COLO829 (cell line): ENCODE measurements around the gene CTNND2.
"Not testable (repeated sequence)": the region's sequence is repeated elsewhere in the genome, so short reads cannot be mapped to it uniquely, and the experiment has no call there.

Source experiments
- DNase-seq: peaks from one replicate; pipeline ENCODE4 v3.0.0; 2012; ENCODE audit warnings: low spot score

CTNND2 gene

DNA sequence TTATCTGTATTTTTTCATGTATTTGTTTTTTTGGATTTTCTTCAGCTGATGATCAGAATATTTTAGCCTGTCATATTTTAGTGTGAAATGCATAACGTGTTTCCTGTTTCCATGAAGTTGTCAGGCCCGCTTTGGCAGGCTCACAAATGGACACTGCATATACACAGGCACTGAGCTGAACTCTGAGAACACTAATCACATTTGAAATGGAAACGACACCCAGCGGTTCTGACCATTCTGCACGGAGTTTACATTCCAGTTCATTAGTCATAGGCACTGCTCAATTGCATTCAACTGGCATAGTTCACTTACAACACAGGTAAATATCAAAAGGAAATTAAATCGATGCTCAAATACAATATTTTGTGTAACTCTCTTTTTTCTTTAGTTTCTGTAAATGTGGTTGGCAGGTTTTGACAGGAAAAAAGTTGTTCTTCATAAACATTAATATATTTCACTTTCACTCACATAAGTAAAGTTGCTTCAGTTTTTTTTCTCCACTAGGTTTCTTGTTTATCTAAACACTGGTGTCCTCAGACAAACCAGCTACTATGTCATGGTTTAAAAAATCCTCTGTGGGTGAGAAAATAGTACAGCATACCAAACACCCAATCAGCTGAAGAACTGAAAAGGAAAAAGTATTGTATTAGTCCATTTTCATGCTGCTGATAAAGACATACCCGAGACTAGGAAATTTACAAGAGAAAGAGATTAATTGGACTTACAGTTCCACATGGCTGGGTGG is 584.2 kb downstream of the CTNND2 start:
- DNase-seq, result no peak

DNA sequence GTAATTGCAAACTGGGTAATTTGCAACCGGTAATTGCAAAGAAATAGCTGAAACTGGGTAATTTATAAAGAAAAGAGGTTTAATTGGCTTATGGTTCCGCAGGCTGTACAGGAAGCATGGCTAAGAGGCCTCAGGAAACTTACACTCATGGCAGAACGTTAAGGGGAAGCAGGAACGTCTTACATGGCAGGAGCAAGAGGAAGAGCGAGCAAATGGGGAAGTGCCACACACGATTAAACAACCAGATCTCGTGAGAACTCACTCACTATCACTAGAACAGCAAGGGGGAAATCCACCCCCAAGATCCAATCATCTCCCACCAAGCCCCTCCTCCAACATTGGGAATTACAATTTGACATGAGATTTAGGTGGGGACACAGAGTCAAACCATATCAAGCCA is 590.6 kb downstream of the CTNND2 start:
- DNase-seq, result not testable (repeated sequence)

DNA sequence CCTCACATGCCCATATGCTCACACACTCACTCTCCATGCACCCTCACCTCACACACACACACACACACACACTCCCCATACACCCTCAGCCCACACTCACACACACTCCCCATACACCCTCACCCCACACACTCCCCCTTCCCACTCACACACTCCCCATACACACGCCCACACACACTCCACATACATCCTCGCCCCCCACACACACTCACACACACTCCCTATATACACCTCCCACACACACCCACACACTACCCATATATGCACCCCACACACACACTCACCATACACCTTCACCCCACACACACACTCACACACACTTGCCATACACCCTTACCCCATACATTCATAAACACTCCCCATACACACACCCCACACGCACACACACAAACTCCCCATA is 592.5 kb downstream of the CTNND2 start:
- DNase-seq, result no peak

DNA sequence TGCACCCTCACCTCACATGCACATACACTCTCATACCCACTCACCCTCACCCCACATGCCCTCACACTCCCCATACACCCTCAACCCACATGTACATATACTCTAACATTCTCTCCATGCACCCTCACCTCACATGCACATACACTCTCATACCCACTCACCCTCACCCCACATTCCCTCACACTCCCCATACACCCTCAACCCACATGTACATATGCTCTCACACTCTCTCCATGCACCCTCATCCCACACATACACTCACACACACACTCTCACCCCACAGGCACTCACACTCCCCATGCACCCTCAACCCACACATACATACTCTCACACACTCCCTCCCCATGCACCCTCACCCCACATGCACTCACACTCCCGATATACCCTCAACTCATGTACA is 593.0 kb downstream of the CTNND2 start:
- DNase-seq, result no peak

DNA sequence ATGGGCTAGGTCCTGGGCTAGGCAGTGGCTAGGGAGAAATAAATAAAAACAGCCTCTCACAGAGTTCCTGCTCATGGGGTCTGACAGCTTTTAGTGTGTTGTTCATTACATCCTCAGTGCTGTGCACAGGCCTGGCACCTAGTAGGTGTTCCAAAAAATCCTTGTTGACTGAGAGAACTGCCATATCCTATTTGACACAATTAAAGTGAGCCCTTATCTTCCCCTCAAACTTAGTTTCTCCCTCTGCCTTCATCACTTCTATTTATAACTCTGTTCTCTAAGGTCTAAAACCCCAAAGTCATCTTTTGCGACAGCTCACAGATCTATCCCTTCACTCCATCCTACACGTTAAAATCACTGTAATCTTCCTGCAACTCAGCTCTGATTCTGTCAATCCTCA is 594.1 kb downstream of the CTNND2 start:
- DNase-seq, result no peak

DNA sequence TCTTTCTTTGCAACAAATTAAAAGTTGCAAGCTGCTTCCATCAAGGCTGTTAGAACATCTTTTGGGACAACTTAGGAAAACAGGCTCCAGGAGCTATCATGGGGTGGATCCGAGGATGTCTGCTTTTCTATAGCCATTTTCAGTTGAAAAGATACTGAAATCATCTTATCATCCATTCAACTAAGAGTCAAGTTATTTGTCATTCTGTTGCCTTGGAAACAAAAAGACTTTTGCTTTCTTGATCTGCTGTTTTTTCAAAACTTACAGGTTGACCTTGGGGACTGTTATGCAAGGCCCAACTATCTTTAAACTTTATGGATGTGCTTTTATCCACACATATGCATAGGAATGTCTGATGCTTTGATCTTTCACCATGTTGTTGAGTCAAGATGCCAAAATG is 597.9 kb downstream of the CTNND2 start:
- no peak for DNase-seq

DNA sequence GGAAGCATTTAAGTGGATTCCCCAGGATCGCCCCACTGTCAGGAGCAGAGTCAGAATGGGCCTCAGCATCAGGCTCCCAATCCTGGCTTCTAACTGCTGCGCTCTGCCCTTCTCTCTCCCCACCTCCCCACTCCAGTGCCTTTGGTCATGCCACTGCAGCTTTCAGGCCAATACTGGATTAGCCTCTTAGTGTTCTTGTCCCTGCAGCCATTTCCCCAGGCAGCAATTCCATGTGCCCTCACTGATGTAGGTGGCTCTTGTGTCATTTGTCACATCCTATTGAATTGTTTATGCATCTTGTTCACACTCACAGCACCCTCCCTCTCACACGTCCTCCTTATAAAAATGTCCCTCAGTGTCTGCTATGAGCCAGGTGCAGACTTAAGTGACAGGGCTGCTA is 599.0 kb downstream of the CTNND2 start:
- DNase-seq, result no peak

DNA sequence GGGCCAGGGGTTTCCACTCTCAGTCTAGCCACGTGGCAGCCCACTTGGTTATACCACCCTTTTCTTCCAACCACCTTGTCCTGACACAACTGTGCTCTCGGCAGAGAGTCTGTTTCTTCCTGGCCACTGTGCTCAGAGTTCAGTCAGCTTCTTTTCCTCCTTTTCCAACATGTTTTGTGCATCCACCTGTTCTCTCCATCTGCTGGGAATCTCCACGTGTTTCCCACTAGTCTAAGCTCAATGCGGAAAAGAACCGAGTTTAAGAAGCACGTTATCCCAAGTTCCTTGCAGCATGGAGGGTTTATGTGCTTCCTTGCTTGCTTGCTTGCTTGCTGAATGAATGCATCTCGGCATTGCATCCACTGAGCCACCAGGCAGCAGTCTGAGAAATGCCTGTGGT is 599.6 kb downstream of the CTNND2 start:
- no peak for DNase-seq

DNA sequence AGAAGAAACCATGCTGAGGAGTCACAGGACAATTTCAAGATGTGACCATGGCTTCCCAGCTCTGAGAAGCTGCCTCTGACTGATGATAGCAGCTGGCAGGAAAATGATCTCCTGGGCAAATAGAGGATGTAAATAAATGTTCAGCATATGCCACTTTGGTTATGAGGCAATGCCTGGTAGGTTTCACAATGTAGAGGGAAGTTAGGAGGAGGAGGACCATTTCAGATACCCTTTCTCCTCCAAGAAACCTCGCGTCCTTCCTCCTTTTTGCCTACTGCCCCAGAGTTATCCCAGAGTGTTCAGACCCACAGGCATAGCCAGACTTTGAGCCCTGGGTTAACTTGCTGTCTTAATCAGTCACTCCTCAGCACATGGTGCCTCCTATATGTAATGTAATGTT is 601.6 kb downstream of the CTNND2 start:
- no peak for DNase-seq

DNA sequence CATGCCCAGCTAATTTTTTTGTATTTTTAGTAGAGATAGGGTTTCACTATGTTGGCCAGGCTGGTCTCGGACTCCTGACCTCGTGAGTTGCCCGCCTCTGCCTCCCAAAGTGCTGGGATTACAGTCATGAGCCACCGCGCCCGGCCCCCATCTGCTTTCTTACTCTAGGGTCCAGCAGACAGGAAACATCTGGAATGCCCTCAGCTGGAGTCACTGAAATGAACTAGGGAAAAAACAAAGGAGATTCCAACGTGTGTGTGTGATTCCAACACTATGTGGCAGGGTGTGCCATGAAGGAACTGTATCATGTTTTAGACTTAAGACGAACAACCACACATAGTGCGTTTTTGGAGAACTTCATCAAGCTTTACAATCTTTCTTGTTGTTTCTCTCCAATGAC is 603.1 kb downstream of the CTNND2 start:
- DNase-seq, result no peak

DNA sequence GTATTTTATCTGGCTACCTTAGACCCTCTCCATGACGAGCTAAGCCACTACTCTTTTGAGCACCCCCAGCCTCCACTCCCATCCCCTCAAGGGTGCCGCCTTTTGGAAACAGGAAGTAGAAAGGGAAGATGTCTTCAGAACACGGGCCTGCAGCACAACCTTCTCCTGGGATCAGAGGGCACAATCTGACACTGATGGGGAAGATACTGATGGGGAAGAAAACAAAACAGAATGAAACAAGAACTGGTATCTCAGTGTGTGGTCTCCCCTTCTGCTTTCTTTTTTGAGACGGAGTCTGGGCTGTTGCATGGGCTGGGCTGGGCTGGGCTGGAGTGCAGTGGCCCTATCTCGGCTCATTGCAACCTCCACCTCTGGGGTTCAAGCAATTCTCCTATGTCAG is 603.5 kb downstream of the CTNND2 start:
- no peak for DNase-seq

DNA sequence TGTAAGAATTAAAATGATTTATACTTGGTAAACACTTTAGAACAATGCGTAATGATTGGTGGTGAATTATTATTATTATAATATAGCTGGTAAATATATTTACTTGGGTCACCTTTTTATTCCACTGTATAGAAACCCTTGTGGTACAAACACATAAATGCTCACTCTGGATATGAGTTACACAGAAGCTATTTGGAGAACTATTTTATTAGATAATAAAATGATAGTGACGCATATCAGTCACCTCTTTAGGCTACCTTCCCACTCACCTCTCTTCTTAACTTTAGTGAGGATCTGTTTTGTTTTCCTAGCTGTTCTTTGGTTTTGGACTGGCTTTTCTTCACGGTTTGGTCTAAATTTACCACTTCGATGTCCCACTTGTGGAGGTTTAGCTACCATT is 605.4 kb downstream of the CTNND2 start:
- no peak for DNase-seq

DNA sequence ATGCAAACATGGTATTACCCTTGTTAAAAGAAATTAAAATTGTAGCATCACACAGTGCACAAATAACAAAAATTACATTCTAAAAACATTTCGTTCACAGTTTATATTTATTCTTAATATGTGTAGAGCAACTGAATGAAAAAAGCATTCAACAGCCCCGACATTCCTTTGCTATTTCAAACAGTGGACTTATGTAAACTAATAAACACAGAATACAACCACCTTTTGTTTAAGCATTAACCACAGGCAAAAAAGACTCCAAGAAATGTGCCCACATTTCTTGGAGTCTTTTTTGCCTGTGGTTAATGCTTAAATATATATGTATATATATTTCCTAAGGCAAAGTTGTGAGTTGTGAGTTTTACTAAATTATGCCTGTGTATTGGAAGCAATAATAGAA is 610.7 kb downstream of the CTNND2 start:
- no peak for DNase-seq

DNA sequence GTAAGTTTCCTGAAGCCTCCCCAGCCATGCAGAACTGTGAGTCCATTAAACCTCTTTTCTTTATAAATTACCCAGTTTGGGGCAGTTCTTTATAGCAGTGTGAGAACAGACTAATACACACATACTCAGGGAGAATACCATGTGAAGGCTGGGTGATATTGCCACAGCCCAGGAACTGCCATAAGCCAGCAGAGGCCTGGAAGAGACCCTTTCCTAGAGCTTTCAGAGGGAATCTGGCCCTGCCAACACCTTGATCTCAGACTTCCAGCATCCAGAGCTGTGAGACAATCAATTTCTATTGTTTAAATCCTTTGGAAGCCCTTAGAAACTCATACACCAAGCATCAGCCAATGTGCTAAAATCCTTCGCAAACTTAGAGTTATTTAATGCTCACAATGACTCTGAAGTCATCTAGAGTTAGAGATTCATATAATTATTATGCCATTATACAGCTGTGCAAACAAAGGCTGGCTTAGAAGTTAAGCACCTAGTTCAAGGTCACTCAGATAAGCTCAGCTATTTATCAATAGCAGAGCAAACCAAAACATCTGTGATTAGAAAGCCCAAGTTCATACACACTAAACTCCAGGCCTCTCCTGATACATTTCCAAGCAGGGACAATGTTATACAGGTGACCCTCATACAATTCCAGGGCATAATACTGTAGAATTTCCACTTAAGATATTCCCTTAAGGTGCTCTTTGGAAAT is 611.4 kb downstream of the CTNND2 start:
- no peak for DNase-seq

DNA sequence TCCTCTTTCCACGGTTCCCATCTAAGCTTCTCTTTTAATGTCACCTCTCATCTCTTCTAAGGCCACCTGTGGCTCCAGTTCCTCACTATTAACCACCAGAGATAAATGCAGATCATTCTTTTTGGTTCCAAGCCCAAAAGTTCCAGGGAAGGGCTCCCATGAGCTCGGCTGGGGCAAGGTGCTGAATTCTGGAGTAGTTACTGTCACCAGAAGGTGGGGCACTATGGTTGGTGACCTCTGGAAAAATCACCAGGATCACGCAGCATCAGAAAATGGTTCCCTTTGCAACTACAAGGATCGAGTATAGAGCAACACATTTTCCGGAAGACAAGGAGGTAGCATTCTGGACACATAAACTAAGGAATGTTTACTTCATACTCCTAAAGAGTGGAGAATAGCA is 614.5 kb downstream of the CTNND2 start:
- DNase-seq, result no peak

DNA sequence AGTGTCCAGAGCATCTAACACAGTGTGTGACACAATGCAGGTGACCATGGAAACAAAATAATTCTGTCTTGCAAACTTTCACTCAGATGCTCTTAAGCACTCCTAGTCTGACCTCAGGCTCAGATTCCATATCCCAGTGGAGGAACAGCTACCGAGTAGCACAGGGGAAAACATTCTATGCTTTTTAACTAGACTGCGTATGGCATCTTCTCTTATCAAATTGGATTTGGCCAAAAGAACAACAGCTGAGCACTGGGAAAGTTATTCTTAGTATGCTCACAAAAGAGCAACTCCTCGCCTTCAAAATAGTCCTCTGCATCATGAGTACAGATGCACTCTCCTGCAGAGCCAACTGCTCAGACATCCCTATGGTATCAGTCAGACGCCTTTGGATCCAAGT is 615.0 kb downstream of the CTNND2 start:
- no peak for DNase-seq

DNA sequence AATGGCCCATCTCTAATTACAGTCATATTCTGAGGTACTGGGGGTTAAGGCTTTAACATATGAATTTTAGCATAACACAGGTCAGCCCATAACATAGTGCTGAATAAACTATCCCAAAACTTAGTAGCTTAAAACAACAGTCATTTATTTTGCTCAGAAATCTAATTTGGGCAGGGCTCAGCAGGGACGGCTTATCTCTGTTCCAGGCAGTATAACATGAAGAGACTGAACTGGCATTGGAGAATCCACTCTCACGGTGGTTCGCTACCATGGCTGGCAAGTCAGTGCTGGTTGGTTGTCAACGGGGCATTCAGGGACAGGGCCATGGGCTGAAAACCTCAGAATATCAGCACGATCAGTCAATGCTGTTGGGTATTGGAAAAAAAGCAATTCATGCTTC is 622.4 kb downstream of the CTNND2 start:
- DNase-seq, result no peak

DNA sequence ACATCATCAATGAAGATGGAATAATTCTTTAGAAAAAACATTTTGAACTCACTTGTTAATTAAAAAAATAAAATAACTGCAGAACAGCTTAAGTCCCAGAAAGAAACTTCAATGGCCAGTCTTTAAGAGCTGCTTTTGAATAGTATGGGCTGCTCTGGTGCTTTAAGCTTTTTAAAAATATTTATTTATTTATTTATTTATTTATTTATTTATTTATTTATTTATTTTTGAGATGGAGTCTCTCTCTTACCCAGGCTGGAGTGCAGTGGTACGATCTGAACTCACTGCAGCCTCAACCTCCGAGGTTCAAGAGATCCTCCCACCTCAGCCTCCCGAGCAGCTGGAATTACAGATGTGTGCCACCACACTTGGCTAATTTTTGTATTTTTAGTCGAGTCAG is 626.9 kb downstream of the CTNND2 start:
- no peak for DNase-seq

DNA sequence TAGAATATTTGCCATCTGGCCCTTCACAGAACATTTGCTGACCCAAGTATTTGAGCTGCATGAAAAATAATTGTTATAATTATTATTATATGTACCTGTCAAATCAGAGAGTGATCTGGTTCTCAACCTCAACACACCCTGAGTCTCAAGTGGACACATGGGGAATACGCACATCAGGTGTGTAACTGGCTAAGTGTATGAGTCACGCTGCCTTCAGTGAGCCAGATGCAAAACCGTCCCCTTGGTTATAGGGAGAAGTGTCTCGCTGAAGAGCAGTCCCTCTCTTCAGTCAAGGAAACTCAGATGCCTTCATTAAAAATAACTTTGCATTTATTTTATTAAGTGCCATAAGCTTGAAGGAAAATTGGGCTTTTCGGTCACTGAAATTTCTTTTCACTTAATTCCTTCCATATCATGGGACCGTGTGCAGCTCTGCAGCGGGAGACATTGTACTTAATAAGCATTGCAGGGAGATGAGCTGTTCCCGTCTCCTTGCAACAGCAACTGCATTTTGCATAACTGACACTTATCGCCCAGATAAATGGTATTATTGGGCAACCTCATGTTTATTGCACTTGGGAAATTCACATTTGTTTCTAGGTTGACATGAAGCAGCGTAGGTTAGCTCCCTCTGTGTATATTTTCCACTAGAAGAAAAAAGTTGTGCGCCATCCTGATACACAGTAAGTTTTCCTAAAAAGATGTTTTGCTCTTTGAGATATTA is 630.9 kb downstream of the CTNND2 start:
- DNase-seq, result no peak

DNA sequence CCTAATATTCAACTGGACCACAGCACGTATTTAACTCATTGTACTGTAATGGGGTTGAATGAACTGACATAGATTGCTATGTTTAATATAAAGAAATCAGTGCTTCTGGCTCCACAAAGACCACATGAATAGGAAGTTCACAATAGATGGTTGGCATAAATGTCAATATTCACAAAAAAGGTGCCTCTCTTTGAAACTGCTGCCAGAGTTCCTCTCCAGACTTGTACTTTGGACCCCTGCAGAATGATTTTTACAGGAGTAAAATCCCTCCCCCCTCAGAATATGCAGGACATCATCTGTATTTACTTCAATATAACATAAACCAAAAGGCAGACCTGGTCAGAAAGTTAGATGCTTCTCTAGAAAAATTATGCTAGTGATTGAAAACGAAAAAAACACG is 634.7 kb downstream of the CTNND2 start:
- DNase-seq, result no peak

DNA sequence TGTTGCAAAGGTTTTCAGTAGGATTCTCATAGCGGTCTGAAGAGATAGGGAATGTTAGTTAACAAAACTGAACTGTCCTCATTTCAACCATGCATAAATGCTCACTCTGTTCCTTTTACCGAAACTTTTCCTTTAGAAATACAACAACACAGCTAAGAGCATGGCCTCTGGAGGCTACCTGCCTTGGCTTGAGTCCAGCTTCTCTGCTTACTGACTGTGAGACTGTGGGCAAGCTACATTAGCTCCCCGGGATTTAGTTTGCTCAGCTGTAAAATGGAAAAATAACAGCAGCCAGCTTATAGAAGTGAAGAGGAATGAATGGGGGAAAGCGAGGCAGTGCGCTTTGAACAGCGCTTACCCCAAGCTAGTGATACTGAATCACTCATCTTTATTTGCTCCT is 635.4 kb downstream of the CTNND2 start:
- DNase-seq, result no peak

DNA sequence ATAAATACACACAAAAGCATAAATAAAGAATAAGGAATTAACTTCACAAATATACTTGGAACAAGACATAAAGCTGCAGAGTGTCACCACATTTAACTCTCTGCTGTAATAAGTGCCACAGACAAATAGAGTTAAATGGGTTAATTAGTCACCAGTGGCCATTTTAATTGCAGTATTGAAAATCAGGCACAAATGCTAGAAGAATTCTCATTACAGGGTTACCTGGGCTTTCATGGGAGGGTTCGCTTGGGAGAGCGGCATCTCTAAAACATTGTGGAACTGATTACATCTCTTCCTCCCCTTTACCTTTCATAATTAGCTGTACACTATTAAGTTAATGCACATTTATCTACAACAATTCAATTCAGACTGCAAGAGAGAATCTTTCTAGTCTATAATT is 637.9 kb downstream of the CTNND2 start:
- no peak for DNase-seq

DNA sequence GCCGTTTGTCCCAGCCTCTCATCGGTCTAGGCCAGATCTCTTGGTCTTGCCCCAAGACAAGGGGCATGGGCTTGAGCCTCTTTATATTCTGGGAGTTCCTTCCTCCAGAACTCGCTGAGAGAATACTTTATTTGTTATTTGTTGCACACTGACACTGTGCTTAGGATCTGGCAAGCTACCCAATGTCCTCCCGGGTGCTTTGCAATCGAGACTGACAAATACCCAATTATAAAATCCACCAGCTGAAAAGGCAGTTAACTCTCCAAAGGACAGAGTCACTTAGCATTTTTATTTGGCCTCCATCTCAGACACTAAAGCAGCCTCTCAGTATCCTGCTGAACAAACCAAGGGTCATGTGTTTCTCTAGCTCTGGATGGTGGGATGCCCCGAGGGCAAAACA is 643.0 kb downstream of the CTNND2 start:
- DNase-seq, result no peak
